Breast epithelium (tissue), 3 donors: ENCODE results near the gene SFTA2.

Experiments used
- CTCF ChIP-seq, 3 donors: fragments of 450-650 bp; IDR thresholded peaks; one replicate each; pipeline ENCODE4 v1.5.1; 2016 to 2017; ENCODE audit warnings: antibody characterized with exemption in 3 of 3, mild to moderate bottlenecking in 3 of 3, moderate library complexity in 3 of 3
- POLR2A ChIP-seq: fragments of 450-650 bp; IDR thresholded peaks from one replicate; pipeline ENCODE4 v1.6.1; 2016; ENCODE audit warnings: antibody characterized with exemption, mild to moderate bottlenecking, moderate library complexity

- TF ChIP-seq CTCF (IDR thresholded peaks at IDR 0.05): no peak
- no peak for TF ChIP-seq POLR2A
These were observed 6.8 kb upstream of the SFTA2 start for GRCh38 chr6:30938730-30939129.
